HepG2 (cell line): ENCODE measurements around the gene CGB5. TPM values are rescaled to one million over a fixed set of nuclear protein-coding genes. Genes with fewer than 3 reads are reported as not detected.
"Not testable (repeated sequence)": the region's sequence is repeated elsewhere in the genome, so short reads cannot be mapped to it uniquely, and the experiment has no call there.

Source experiments
- ATAC-seq: fragments of 200-7000 bp; cut with Tn5 transposase; 3 replicates; pipeline ENCODE4 v1.9.1; 2020; ENCODE audit warnings: mild to moderate bottlenecking, moderate library complexity
- BruUV-seq: library from RNA; stranded (reverse); fragments of 400-500 nt; replicated peaks from 2 replicates; lab custom pipeline; 2021; lab: Mats Ljungman, UMichigan
- CTCF ChIA-PET: fragments of 300-600 bp; formaldehyde crosslinking; extraction: SDS; loops from one replicate; lab custom pipeline; 2021; ENCODE audit warnings: low total read pairs, inconsistent platforms, low intra/inter-chr PET ratio; lab: Yijun Ruan, JAX
- POLR2A ChIA-PET: fragments of 350-600 bp; sonication (Branson Sonifier 250); formaldehyde crosslinking; loops from one replicate; lab custom pipeline; 2020; ENCODE audit warnings: antibody characterized with exemption, inconsistent platforms; lab: Yijun Ruan, JAX
- DNase-seq: peaks from one replicate; pipeline ENCODE4 v3.0.0-alpha.2; 2015; ENCODE audit warnings: low spot score
- FAIRE-seq: peaks from 3 replicates; lab custom pipeline; 2011; peaks lifted over from hg19 to GRCh38; lab: Jason Lieb, UNC
- H2AFZ ChIP-seq: one replicate; pipeline ENCODE4 v1.6.1; 2011; ENCODE audit warnings: low read length, inconsistent platforms
- H3K27ac ChIP-seq: fragments of 300-600 bp; 3 replicates; pipeline ENCODE4 v1.8.0; 2011; ENCODE audit warnings: mixed run types, mild to moderate bottlenecking, mixed read lengths, low read length, inconsistent platforms; ENCODE audit not compliant: insufficient read depth; ENCODE audit errors: extremely low read length
- H3K27me3 ChIP-seq, 2 experiments: fragments of 200-600 bp in 1 of 2; 2 replicates in 1 of 2; 3 replicates in 1 of 2; pipeline versions ENCODE4 v1.6.0 to v1.8.0; 2011; ENCODE audit warnings: low read length in 2 of 2, mild to moderate bottlenecking in 2 of 2, moderate library complexity in 2 of 2, inconsistent platforms in 1 of 2; ENCODE audit not compliant: insufficient read depth in 2 of 2, control insufficient read depth in 1 of 2
- H3K36me3 ChIP-seq, 2 experiments: fragments of 200-600 bp in 1 of 2; replicated peaks in 1 of 2; 2 replicates in 1 of 2; 3 replicates in 1 of 2; pipeline versions ENCODE4 v1.5.1 to v1.8.0; 2011; ENCODE audit warnings: low read length in 2 of 2, inconsistent platforms in 1 of 2; ENCODE audit not compliant: insufficient read depth in 2 of 2, control insufficient read depth in 1 of 2
- H3K4me1 ChIP-seq: 2 replicates; pipeline ENCODE4 v1.5.1; 2012; ENCODE audit warnings: low read length, inconsistent platforms; ENCODE audit not compliant: insufficient read depth
- H3K4me2 ChIP-seq: 2 replicates; pipeline ENCODE4 v1.6.0; 2011; ENCODE audit warnings: low read depth, low read length, inconsistent platforms
- H3K4me3 ChIP-seq, 3 experiments: fragments of 200-600 bp in 1 of 3; sonication (generic), shearing (Covaris generic) in 1 of 3; replicated peaks in 1 of 3; 2 replicates each; pipeline ENCODE4 v1.5.1; 2011 to 2016; ENCODE audit warnings: low read length in 3 of 3, inconsistent platforms in 2 of 3, low read depth in 2 of 3, mild to moderate bottlenecking in 2 of 3, control low read depth in 1 of 3, mixed read lengths in 1 of 3; ENCODE audit not compliant: insufficient read depth in 1 of 3
- H3K79me2 ChIP-seq: one replicate; pipeline ENCODE4 v1.6.1; 2011; ENCODE audit warnings: low read length, inconsistent platforms; ENCODE audit not compliant: insufficient read depth
- H3K9ac ChIP-seq: 2 replicates; pipeline ENCODE4 v1.6.0; 2011; ENCODE audit warnings: mild to moderate bottlenecking, low read depth, low read length, inconsistent platforms; ENCODE audit not compliant: insufficient read depth
- H3K9me3 ChIP-seq: 2 replicates; pipeline ENCODE4 v1.5.1; 2012; ENCODE audit warnings: mild to moderate bottlenecking, low read length
- H4K20me1 ChIP-seq: 2 replicates; pipeline ENCODE4 v1.6.0; 2011; ENCODE audit warnings: inconsistent platforms, mild to moderate bottlenecking, low read length, moderate library complexity; ENCODE audit not compliant: insufficient read depth
- WGBS: methylation state at CpG from one replicate; pipeline ENCODE4 v1.1.6; 2017; ENCODE audit warnings: low lambda C conversion rate; 5-methylcytosine and 5-hydroxymethylcytosine counted together
- in situ Hi-C: cut with HindIII; loops from 2 replicates; pipeline ENCODE4 v1.10.0; 2017; ENCODE audit warnings: low pct_unique_long_range_greater_than_20kb; ENCODE audit not compliant: extremely low pct_ligation_motif_present
- intact Hi-C: fragments of 100-400 bp; cut with micrococcal nuclease; formaldehyde crosslinking; loops from one replicate; pipeline ENCODE4 v1.10.0; 2022; ENCODE audit not compliant: unreplicated experiment
- polyA plus RNA-seq, 8 experiments: library from polyadenylated mRNA; depleted of rRNA in 3 of 8; stranded (reverse) in 7 of 8; unstranded in 1 of 8; fragments of >200 nt; fragmentation: Illumina TruSeq in 4 of 8; extraction: Trizol in 4 of 8; gene quantifications; 2 replicates each; pipeline versions ENCODE4 v1.2.1 to v1.2.3, GENCODE V29; 2011 to 2016; ENCODE audit warnings: low read depth in 4 of 8, missing spikeins in 1 of 8, mixed read lengths in 1 of 8; ENCODE audit not compliant: insufficient read depth in 1 of 8
- total RNA-seq, 5 experiments: library from RNA; depleted of rRNA; stranded (reverse); fragments of >200 nt; fragmentation: Illumina TruSeq; extraction: Trizol; gene quantifications; 2 replicates each; pipeline ENCODE4 v1.2.3, GENCODE V29; 2016; ENCODE audit warnings: low read depth in 1 of 5

Gene CGB5
- total and polyA plus RNA-seq, 2 of the 13 experiments (the other 11 are each of a cell fraction or from before 2014, with no cell fraction given): not detected

GRCh38 chr19:49025088-49025487, 18.6 kb upstream of the CGB5 start:
- Histone ChIP-seq H3K27me3 (peaks cover 0 to 21% of the 10 kb centered on the region in 2 experiments; a peak in 3 of 5 replicates), H3K4me1 (peaks cover 10% of the 10 kb centered on the region; the same call in 1 of the 2 replicates)
- H3K27ac ChIP-seq, H3K79me2 ChIP-seq, H3K4me3 ChIP-seq, POLR2A ChIA-PET, in situ Hi-C loops, H3K36me3 ChIP-seq, H2AFZ ChIP-seq, CTCF ChIA-PET, DNase-seq, ATAC-seq, intact Hi-C loops, BruUV-seq, H4K20me1 ChIP-seq, H3K9ac ChIP-seq, FAIRE-seq, H3K9me3 ChIP-seq, H3K4me2 ChIP-seq: not testable (repeated sequence)
- 50% methylated on average over 2 of the region's 6 CpGs for WGBS

DNA sequence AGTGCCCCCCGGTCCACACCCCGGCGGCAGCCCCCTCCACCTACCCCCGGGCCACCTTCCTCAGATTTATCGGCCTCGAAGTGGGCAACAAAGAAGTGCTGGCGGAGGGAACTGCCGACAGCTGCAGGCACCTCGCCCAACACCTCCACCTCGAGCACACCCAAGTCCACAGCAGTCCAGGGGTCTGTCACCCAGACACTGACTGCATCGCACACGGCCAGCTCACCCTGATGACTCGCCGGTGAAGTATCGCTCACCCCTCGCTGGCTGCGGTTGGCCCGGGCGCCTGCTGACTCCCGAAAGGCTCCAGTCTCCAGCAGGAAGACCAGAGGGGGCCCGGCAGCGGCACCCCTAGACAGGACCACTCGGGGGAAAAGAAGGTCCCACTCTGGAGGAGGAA, 18.0 kb upstream of the CGB5 start:
- POLR2A ChIA-PET, BruUV-seq, H2AFZ ChIP-seq, CTCF ChIA-PET, H3K9me3 ChIP-seq, H3K4me2 ChIP-seq, H3K27ac ChIP-seq, H3K36me3 ChIP-seq, FAIRE-seq, in situ Hi-C loops, intact Hi-C loops, H3K9ac ChIP-seq, H3K79me2 ChIP-seq, ATAC-seq, H3K4me3 ChIP-seq, H4K20me1 ChIP-seq, DNase-seq: not testable (repeated sequence)
- Histone ChIP-seq H3K27me3 (peaks cover 0 to 16% of the 10 kb centered on the region in 2 experiments; a peak in 3 of 5 replicates), H3K4me1 (peaks cover 10% of the 10 kb centered on the region; the same call in 1 of the 2 replicates)
- 22% methylated on average over 17 of the region's 23 CpGs for WGBS

- H3K79me2 ChIP-seq, BruUV-seq, H3K9me3 ChIP-seq, DNase-seq, H3K36me3 ChIP-seq, H3K9ac ChIP-seq, H3K27ac ChIP-seq, CTCF ChIA-PET, H3K4me2 ChIP-seq, H2AFZ ChIP-seq, in situ Hi-C loops, POLR2A ChIA-PET, FAIRE-seq, H3K27me3 ChIP-seq, ATAC-seq, H4K20me1 ChIP-seq, H3K4me1 ChIP-seq, intact Hi-C loops, H3K4me3 ChIP-seq: not testable (repeated sequence)
- 28% methylated on average over 6 of the region's 9 CpGs for WGBS
These were observed 15.0 kb upstream of the CGB5 start for GRCh38 chr19:49028686-49029085.

- DNase-seq, H3K4me2 ChIP-seq, H3K79me2 ChIP-seq, ATAC-seq, BruUV-seq, H3K9ac ChIP-seq, H3K4me1 ChIP-seq, H3K36me3 ChIP-seq, CTCF ChIA-PET, H3K27me3 ChIP-seq, in situ Hi-C loops, H4K20me1 ChIP-seq, H3K4me3 ChIP-seq, intact Hi-C loops, H3K27ac ChIP-seq, POLR2A ChIA-PET, FAIRE-seq, H3K9me3 ChIP-seq, H2AFZ ChIP-seq: not testable (repeated sequence)
- 14% methylated on average over 2 of the region's 14 CpGs for WGBS
These were observed 13.9 kb upstream of the CGB5 start for GRCh38 chr19:49029749-49030148.
